HepG2 (cell line): ENCODE measurements around the gene HSP90AB1. TPM values are rescaled to one million over a fixed set of nuclear protein-coding genes. Genes with fewer than 3 reads are reported as not detected.
A peak's percentile ranks its signal among the peaks of the same experiment; 100 is the strongest.

ENCODE experiments used
- ADNP ChIP-seq: sonication (generic); formaldehyde crosslinking; IDR thresholded peaks from 2 replicates; pipeline ENCODE4 v1.4.0; 2020; ENCODE audit warnings: missing genetic modification reagents
- NBN ChIP-seq: fragments of 450-650 bp; conservative IDR thresholded peaks from 2 replicates; pipeline ENCODE4 v1.6.1; 2017
- NR2F2 ChIP-seq: IDR thresholded peaks from 2 replicates; pipeline ENCODE4 v1.6.1; 2012; ENCODE audit warnings: low read depth, inconsistent platforms, borderline replicate concordance
- ONECUT2 ChIP-seq: sonication (generic); formaldehyde crosslinking; IDR thresholded peaks from 2 replicates; pipeline ENCODE4 v1.4.0; 2020; ENCODE audit warnings: missing genetic modification reagents
- ZBTB38 ChIP-seq: sonication (generic); formaldehyde crosslinking; IDR thresholded peaks from 2 replicates; pipeline ENCODE4 v1.5.1; 2020; ENCODE audit warnings: mild to moderate bottlenecking, missing genetic modification reagents
- ZKSCAN5 ChIP-seq: sonication (generic); formaldehyde crosslinking; IDR thresholded peaks from 2 replicates; pipeline ENCODE4 v1.5.1; 2020; ENCODE audit warnings: mild to moderate bottlenecking, missing genetic modification reagents
- ZNF138 ChIP-seq: sonication (generic); formaldehyde crosslinking; IDR thresholded peaks from 2 replicates; pipeline ENCODE4 v1.5.0; 2020; ENCODE audit warnings: mild to moderate bottlenecking, low read depth, missing genetic modification reagents
- ZNF263 ChIP-seq: sonication (generic); formaldehyde crosslinking; IDR thresholded peaks from 2 replicates; pipeline ENCODE4 v1.4.0; 2020; ENCODE audit warnings: missing genetic modification reagents
- ZNF367 ChIP-seq: sonication (generic); formaldehyde crosslinking; IDR thresholded peaks from 2 replicates; pipeline ENCODE4 v1.4.0; 2020; ENCODE audit warnings: missing genetic modification reagents, borderline replicate concordance
- ZNF549 ChIP-seq: sonication (generic); formaldehyde crosslinking; IDR thresholded peaks from 2 replicates; pipeline ENCODE4 v1.5.0; 2020; ENCODE audit warnings: missing genetic modification reagents
- ZNF678 ChIP-seq: sonication (generic); formaldehyde crosslinking; IDR thresholded peaks from 2 replicates; pipeline ENCODE4 v1.4.0; 2020; ENCODE audit warnings: mild to moderate bottlenecking, missing genetic modification reagents
- ZNF775 ChIP-seq: sonication (generic); formaldehyde crosslinking; IDR thresholded peaks from 2 replicates; pipeline ENCODE4 v1.4.0; 2020; ENCODE audit warnings: missing genetic modification reagents, mild to moderate bottlenecking, moderate library complexity, borderline replicate concordance
- ZNF883 ChIP-seq: sonication (generic); formaldehyde crosslinking; IDR thresholded peaks from 2 replicates; pipeline ENCODE4 v1.5.1; 2020; ENCODE audit warnings: mild to moderate bottlenecking, missing genetic modification reagents; ENCODE audit errors: not compliant biosample characterization
- polyA plus RNA-seq, 8 experiments: library from polyadenylated mRNA; depleted of rRNA in 3 of 8; stranded (reverse) in 7 of 8; unstranded in 1 of 8; fragments of >200 nt; fragmentation: Illumina TruSeq in 4 of 8; extraction: Trizol in 4 of 8; gene quantifications; 2 replicates each; pipeline versions ENCODE4 v1.2.1 to v1.2.3, GENCODE V29; 2011 to 2016; ENCODE audit warnings: low read depth in 4 of 8, missing spikeins in 1 of 8, mixed read lengths in 1 of 8; ENCODE audit not compliant: insufficient read depth in 1 of 8
- total RNA-seq, 5 experiments: library from RNA; depleted of rRNA; stranded (reverse); fragments of >200 nt; fragmentation: Illumina TruSeq; extraction: Trizol; gene quantifications; 2 replicates each; pipeline ENCODE4 v1.2.3, GENCODE V29; 2016; ENCODE audit warnings: low read depth in 1 of 5
- TF ChIP-seq, protein P1 (sequence below): sonication (generic); formaldehyde crosslinking; IDR thresholded peaks from 2 replicates; pipeline ENCODE4 v1.5.0; 2020; ENCODE audit warnings: mild to moderate bottlenecking, missing genetic modification reagents, borderline replicate concordance
- TF ChIP-seq, protein P2 (sequence below): sonication (generic); formaldehyde crosslinking; conservative IDR thresholded peaks from 2 replicates; pipeline ENCODE4 v1.4.0; 2020; ENCODE audit warnings: missing genetic modification reagents
- TF ChIP-seq, protein P3 (sequence below): sonication (generic); formaldehyde crosslinking; conservative IDR thresholded peaks from 2 replicates; pipeline ENCODE4 v1.8.0; 2022; ENCODE audit warnings: mild to moderate bottlenecking, moderate library complexity, missing genetic modification reagents
- TF ChIP-seq, protein P4 (sequence below): sonication (generic); formaldehyde crosslinking; IDR thresholded peaks from 2 replicates; pipeline ENCODE4 v1.4.0; 2020; ENCODE audit warnings: missing genetic modification reagents

Gene HSP90AB1
- total and polyA plus RNA-seq, 2 of the 13 experiments (the other 11 are each of a cell fraction or from before 2014, with no cell fraction given): 1,325 to 1,472 TPM

DNA sequence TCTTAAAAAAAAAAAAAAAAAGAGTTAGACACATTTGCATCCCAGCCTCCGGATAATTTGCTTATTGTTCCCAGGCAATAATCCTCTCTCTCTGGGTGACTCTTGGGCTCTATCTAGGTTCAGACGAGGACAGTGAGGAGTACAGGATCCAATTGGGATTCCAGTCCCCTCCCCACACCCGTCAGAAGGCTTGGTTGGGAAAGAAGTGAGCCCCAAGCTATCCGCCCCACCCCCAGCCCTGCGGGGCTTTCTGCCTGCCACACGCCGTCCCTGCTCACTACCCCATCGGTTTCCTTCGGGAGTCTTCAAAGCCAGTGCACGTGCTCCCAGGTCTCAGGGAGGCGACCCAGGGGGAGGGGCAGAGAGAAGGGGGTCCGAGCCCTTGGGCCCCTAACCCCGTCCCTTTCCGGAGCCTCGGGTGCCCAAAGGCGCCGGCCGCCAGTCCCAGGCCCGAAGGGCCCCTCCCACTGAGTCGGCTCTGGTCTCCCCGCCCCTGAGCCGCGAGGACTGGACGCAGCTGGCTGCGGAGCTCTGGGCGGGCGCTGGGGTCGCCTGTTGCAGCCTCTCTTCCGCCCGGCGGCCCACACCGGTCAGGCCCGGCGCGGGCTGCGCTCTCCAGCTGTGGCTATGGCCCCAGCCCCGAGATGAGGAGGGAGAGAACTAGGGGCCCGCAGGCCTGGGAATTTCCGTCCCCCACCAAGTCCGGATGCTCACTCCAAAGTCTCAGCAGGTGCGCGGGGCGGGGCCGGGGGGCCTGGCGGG lies 27.7 kb upstream of the HSP90AB1 start (continued):
- TF ChIP-seq, protein P1, sequence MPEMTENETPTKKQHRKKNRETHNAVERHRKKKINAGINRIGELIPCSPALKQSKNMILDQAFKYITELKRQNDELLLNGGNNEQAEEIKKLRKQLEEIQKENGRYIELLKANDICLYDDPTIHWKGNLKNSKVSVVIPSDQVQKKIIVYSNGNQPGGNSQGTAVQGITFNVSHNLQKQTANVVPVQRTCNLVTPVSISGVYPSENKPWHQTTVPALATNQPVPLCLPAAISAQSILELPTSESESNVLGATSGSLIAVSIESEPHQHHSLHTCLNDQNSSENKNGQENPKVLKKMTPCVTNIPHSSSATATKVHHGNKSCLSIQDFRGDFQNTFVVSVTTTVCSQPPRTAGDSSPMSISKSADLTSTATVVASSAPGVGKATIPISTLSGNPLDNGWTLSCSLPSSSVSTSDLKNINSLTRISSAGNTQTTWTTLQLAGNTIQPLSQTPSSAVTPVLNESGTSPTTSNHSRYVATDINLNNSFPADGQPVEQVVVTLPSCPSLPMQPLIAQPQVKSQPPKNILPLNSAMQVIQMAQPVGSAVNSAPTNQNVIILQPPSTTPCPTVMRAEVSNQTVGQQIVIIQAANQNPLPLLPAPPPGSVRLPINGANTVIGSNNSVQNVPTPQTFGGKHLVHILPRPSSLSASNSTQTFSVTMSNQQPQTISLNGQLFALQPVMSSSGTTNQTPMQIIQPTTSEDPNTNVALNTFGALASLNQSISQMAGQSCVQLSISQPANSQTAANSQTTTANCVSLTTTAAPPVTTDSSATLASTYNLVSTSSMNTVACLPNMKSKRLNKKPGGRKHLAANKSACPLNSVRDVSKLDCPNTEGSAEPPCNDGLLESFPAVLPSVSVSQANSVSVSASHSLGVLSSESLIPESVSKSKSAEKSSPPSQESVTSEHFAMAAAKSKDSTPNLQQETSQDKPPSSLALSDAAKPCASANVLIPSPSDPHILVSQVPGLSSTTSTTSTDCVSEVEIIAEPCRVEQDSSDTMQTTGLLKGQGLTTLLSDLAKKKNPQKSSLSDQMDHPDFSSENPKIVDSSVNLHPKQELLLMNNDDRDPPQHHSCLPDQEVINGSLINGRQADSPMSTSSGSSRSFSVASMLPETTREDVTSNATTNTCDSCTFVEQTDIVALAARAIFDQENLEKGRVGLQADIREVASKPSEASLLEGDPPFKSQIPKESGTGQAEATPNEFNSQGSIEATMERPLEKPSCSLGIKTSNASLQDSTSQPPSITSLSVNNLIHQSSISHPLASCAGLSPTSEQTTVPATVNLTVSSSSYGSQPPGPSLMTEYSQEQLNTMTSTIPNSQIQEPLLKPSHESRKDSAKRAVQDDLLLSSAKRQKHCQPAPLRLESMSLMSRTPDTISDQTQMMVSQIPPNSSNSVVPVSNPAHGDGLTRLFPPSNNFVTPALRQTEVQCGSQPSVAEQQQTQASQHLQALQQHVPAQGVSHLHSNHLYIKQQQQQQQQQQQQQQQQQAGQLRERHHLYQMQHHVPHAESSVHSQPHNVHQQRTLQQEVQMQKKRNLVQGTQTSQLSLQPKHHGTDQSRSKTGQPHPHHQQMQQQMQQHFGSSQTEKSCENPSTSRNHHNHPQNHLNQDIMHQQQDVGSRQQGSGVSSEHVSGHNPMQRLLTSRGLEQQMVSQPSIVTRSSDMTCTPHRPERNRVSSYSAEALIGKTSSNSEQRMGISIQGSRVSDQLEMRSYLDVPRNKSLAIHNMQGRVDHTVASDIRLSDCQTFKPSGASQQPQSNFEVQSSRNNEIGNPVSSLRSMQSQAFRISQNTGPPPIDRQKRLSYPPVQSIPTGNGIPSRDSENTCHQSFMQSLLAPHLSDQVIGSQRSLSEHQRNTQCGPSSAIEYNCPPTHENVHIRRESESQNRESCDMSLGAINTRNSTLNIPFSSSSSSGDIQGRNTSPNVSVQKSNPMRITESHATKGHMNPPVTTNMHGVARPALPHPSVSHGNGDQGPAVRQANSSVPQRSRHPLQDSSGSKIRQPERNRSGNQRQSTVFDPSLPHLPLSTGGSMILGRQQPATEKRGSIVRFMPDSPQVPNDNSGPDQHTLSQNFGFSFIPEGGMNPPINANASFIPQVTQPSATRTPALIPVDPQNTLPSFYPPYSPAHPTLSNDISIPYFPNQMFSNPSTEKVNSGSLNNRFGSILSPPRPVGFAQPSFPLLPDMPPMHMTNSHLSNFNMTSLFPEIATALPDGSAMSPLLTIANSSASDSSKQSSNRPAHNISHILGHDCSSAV (CRISPR knock-in tag): peak; percentile 71; the same call in 1 of the 2 replicates
- TF ChIP-seq, protein P2, sequence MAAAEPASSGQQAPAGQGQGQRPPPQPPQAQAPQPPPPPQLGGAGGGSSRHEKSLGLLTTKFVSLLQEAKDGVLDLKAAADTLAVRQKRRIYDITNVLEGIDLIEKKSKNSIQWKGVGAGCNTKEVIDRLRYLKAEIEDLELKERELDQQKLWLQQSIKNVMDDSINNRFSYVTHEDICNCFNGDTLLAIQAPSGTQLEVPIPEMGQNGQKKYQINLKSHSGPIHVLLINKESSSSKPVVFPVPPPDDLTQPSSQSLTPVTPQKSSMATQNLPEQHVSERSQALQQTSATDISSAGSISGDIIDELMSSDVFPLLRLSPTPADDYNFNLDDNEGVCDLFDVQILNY (CRISPR knock-in tag): 0 out of 2 replicates have a peak, but pooled peaks have one; percentile 4
- TF ChIP-seq NR2F2: no peak
- 0 out of 2 replicates have a peak, but pooled peaks have one; percentile 34 for TF ChIP-seq ONECUT2 (CRISPR knock-in tag)
- peak; percentile 53 for TF ChIP-seq ZNF883 (CRISPR knock-in tag)
- TF ChIP-seq ZNF138 (CRISPR knock-in tag): no peak
- TF ChIP-seq ZKSCAN5: no peak
- no peak for TF ChIP-seq NBN
- TF ChIP-seq ZNF263: peak; percentile 64
- peak; percentile 33; the same call in 1 of the 2 replicates for TF ChIP-seq ZNF367 (CRISPR knock-in tag)
- peak; percentile 82; the same call in 1 of the 2 replicates for TF ChIP-seq ZBTB38 (CRISPR knock-in tag)
- TF ChIP-seq ADNP (CRISPR knock-in tag): no peak
- TF ChIP-seq, protein P3, sequence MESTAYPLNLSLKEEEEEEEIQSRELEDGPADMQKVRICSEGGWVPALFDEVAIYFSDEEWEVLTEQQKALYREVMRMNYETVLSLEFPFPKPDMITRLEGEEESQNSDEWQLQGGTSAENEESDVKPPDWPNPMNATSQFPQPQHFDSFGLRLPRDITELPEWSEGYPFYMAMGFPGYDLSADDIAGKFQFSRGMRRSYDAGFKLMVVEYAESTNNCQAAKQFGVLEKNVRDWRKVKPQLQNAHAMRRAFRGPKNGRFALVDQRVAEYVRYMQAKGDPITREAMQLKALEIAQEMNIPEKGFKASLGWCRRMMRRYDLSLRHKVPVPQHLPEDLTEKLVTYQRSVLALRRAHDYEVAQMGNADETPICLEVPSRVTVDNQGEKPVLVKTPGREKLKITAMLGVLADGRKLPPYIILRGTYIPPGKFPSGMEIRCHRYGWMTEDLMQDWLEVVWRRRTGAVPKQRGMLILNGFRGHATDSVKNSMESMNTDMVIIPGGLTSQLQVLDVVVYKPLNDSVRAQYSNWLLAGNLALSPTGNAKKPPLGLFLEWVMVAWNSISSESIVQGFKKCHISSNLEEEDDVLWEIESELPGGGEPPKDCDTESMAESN: peak; percentile 82
- no peak for TF ChIP-seq ZNF678 (CRISPR knock-in tag)
- TF ChIP-seq, protein P4, sequence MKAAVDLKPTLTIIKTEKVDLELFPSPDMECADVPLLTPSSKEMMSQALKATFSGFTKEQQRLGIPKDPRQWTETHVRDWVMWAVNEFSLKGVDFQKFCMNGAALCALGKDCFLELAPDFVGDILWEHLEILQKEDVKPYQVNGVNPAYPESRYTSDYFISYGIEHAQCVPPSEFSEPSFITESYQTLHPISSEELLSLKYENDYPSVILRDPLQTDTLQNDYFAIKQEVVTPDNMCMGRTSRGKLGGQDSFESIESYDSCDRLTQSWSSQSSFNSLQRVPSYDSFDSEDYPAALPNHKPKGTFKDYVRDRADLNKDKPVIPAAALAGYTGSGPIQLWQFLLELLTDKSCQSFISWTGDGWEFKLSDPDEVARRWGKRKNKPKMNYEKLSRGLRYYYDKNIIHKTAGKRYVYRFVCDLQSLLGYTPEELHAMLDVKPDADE (CRISPR knock-in tag): no peak
- TF ChIP-seq ZNF549 (CRISPR knock-in tag): peak; percentile 62; the same call in 1 of the 2 replicates
- 0 out of 2 replicates have a peak, but pooled peaks have one; percentile 54 for TF ChIP-seq ZNF775 (CRISPR knock-in tag)
